Tibial artery (tissue), 4 donors: Measurements from ENCODE around the gene SSBP2.
A peak's percentile ranks its signal among the peaks of the same experiment; 100 is the strongest.

Source experiments
- DNase-seq, 2 donors: peaks; one replicate each; pipeline ENCODE4 v3.0.0-alpha.2; 2019
- H3K27ac ChIP-seq, 2 donors: fragments of 200-600 bp; sonication (generic) in 1 of 2; 1 replicate in 1 of 2; 2 replicates in 1 of 2; pipeline ENCODE4 v1.5.1; 2018 to 2019; ENCODE audit warnings: mild to moderate bottlenecking in 1 of 2
- H3K27me3 ChIP-seq, 2 donors: fragments of 200-600 bp; sonication (generic) in 1 of 2; one replicate each; pipeline versions ENCODE4 v1.5.1 to v1.6.0; 2016 to 2019
- H3K36me3 ChIP-seq, 3 donors: fragments of 200-600 bp; sonication (generic) in 2 of 3; one replicate each; pipeline ENCODE4 v1.5.1; 2016 to 2019; ENCODE audit warnings: mild to moderate bottlenecking in 2 of 3
- H3K4me1 ChIP-seq, 4 donors: fragments of 200-600 bp; sonication (generic) in 2 of 4; 1 replicate in 3 of 4; 2 replicates in 1 of 4; pipeline ENCODE4 v1.5.1; 2016 to 2019
- H3K4me3 ChIP-seq, 2 donors: fragments of 200-600 bp; sonication (generic) in 1 of 2; 1 replicate in 1 of 2; 2 replicates in 1 of 2; pipeline ENCODE4 v1.5.1; 2018 to 2019; ENCODE audit warnings: mild to moderate bottlenecking in 2 of 2
- H3K9me3 ChIP-seq, 3 donors: fragments of 200-600 bp; sonication (generic) in 1 of 3; one replicate each; pipeline ENCODE4 v1.5.1; 2016 to 2019
- CTCF ChIP-seq, 2 experiments: fragments of 200-600 bp in 1 of 2; fragments of 450-650 bp in 1 of 2; IDR thresholded peaks; one replicate each; pipeline ENCODE4 v1.5.1; 2017 to 2019; ENCODE audit warnings: antibody characterized with exemption in 2 of 2, mild to moderate bottlenecking in 1 of 2, moderate library complexity in 1 of 2
- intact Hi-C: fragments of 100-400 bp; cut with DNase I; formaldehyde crosslinking; loops from one replicate; pipeline ENCODE4 v1.15.0; 2023; ENCODE audit warnings: low total_unique reads

SSBP2 gene

GRCh38 chr5:81751009-81751835, at the start of gene SSBP2:
Gene SSBP2 (minus strand): TSS chr5:81751097. CDS start chr5:81751042, 55 bp downstream.
- H3K27ac ChIP-seq = peak within 1 kb of the TSS; percentile 98 to 99
- peak within 1 kb of the TSS; percentile 94 to 99 for H3K4me3 ChIP-seq
- peaks cover 0 to 78% (median 48%) of the 10 kb centered on the region in 4 donors for H3K4me1 ChIP-seq
- no peaks in the 10 kb centered on the region for H3K27me3 ChIP-seq
- H3K36me3 ChIP-seq = no peaks in the 10 kb centered on the region
- intact Hi-C loops = loop anchor here (1.0 to 10.0 kb wide), 3 partner anchors 36 to 224 kb away; partner anchors contain the start of gene ATG10
- no peak for TF ChIP-seq CTCF (IDR thresholded peaks at IDR 0.05)
- no peaks in the 10 kb centered on the region for H3K9me3 ChIP-seq
- peak; percentile 99 to 100 for DNase-seq

GRCh38 chr5:81795666-81796065, 44.8 kb upstream of the SSBP2 start:
- Histone ChIP-seq H3K36me3 (no peaks in the 10 kb centered on the region), H3K4me3 (no peak overlapping the region), H3K4me1 (peaks cover 0 to 21% (median 3%) of the 10 kb centered on the region in 4 donors), H3K27ac (no peak overlapping the region), H3K9me3 (no peaks in the 10 kb centered on the region), H3K27me3 (no peaks in the 10 kb centered on the region)
- no peak for TF ChIP-seq CTCF (IDR thresholded peaks at IDR 0.05)
- intact Hi-C loops = no loop called here
- no peak for DNase-seq

DNA sequence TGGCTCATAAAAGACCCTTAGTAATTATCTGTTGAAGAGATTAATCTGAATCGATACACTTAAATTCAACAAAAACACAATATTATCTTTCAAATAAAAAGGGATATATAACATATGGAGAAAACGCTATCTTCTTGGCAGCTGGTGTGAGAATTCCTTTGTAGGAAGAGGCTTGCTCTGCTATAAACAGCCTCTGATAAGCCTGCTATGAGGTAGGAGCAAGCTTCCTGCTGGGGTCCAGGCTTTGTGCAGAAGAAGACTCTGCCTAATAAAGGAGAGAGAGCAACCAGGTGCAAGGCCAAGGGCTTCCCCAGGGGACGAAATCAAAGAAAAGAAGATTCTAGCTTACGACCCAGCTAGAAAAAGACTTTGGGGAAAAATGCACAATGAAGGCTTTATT, 43.3 kb upstream of the SSBP2 start:
- no peak overlapping the region for H3K4me3 ChIP-seq
- no peaks in the 10 kb centered on the region for H3K36me3 ChIP-seq
- intact Hi-C loops = no loop called here
- H3K27ac ChIP-seq = no peak overlapping the region
- no peaks in the 10 kb centered on the region for H3K27me3 ChIP-seq
- no peak for DNase-seq
- TF ChIP-seq CTCF (IDR thresholded peaks at IDR 0.05) = no peak
- no peaks in the 10 kb centered on the region for H3K9me3 ChIP-seq
- H3K4me1 ChIP-seq = peaks cover 0 to 9% (median 1%) of the 10 kb centered on the region in 4 donors

- Histone ChIP-seq H3K4me1 (peaks cover 0 to 35% (median 24%) of the 10 kb centered on the region in 4 donors), H3K4me3 (no peak overlapping the region), H3K36me3 (no peaks in the 10 kb centered on the region), H3K27ac (no peak overlapping the region), H3K9me3 (no peaks in the 10 kb centered on the region), H3K27me3 (no peaks in the 10 kb centered on the region)
- no peak for DNase-seq
- TF ChIP-seq CTCF (IDR thresholded peaks at IDR 0.05) = no peak
- intact Hi-C loops = no loop called here
These were observed 39.4 kb upstream of the SSBP2 start for GRCh38 chr5:81790336-81790735.

GRCh38 chr5:81789033-81789432, 38.1 kb upstream of the SSBP2 start:
- intact Hi-C loops = loop anchor here (2.0 to 5.0 kb wide), 2 partner anchors 37 to 62 kb away; partner anchors contain the start of gene SSBP2
- H3K9me3 ChIP-seq = no peaks in the 10 kb centered on the region
- no peaks in the 10 kb centered on the region for H3K36me3 ChIP-seq
- DNase-seq = no peak
- peaks cover 0 to 35% (median 24%) of the 10 kb centered on the region in 4 donors for H3K4me1 ChIP-seq
- no peak for TF ChIP-seq CTCF (IDR thresholded peaks at IDR 0.05)
- H3K27ac ChIP-seq = no peak overlapping the region
- H3K4me3 ChIP-seq = no peak overlapping the region
- no peaks in the 10 kb centered on the region for H3K27me3 ChIP-seq
